GM04504 (cell line): ENCODE data around the gene FHIP1A.
A peak's percentile ranks its signal among the peaks of the same experiment; 100 is the strongest.
"Not testable (repeated sequence)": the region's sequence is repeated elsewhere in the genome, so short reads cannot be mapped to it uniquely, and the experiment has no call there.

ENCODE experiments used
- DNase-seq: peaks from one replicate; pipeline ENCODE4 v3.0.0-alpha.2; 2012; ENCODE audit warnings: low read depth

Gene FHIP1A

DNA sequence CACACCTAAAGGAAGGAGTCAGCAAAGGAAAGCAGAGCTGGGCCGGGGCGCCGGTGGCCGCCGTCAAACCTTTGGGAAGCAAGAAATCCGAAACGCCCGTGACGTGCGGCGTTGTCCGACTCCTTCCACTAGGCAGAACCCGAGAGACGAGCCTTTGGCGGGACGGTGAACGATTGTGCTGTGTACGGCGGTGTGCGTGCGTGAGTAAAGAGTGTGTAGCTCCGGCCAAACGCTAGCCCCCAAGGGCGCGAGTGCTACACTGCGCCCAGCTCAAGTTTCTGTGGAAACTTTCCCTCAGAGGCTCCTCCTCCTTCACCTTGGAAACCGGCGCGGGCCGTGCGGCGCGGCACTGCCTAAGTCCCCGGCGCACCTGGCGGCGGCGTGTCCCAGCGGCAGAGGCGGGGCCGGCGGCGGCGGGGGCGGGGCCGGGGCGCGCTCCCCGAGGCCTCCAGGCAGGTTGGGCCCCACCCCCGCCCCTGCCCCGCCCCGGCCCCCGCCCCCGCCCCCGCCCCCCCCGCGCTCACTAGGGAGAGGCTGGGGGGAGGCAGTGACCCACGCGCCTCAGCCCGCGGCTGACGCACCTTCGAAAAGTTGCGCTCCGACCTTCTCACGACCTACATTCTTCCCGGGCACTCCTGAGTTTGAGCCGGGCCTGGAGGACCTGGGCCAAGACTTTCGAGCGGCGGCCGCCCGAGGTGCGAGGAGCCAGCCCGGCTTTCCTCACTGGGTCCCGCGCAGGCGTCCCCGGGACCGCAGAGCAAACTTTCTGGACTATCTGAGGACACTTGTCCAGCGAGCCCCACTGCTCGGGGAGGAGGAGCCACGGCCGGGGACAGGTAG is at the start of gene FHIP1A:
Gene FHIP1A, plus strand, starts transcription at position 547 of the 840 bp plus-strand sequence. CDS start 157,084 bp downstream, outside the sequence.
- no peak for DNase-seq

- no peak for DNase-seq
Measured at GRCh38 chr4:151359576-151359975, 49.4 kb upstream of the FHIP1A start.

GRCh38 chr4:151361126-151361525 is 47.9 kb upstream of the FHIP1A start:
- DNase-seq = no peak

GRCh38 chr4:151361966-151362365 is 47.0 kb upstream of the FHIP1A start:
- no peak for DNase-seq

- peak; percentile 59 for DNase-seq
Measured at GRCh38 chr4:151362404-151363164, 46.4 kb upstream of the FHIP1A start.

GRCh38 chr4:151376540-151376939 is 32.4 kb upstream of the FHIP1A start:
- DNase-seq = no peak

- peak; percentile 19 for DNase-seq
Measured at GRCh38 chr4:151389311-151389710, 19.7 kb upstream of the FHIP1A start.

GRCh38 chr4:151389799-151390198 is 19.2 kb upstream of the FHIP1A start:
- not testable (repeated sequence) for DNase-seq

GRCh38 chr4:151395873-151396272 is 13.1 kb upstream of the FHIP1A start:
- DNase-seq = no peak

- no peak for DNase-seq
Measured at GRCh38 chr4:151400343-151400742, 8.6 kb upstream of the FHIP1A start.

DNA sequence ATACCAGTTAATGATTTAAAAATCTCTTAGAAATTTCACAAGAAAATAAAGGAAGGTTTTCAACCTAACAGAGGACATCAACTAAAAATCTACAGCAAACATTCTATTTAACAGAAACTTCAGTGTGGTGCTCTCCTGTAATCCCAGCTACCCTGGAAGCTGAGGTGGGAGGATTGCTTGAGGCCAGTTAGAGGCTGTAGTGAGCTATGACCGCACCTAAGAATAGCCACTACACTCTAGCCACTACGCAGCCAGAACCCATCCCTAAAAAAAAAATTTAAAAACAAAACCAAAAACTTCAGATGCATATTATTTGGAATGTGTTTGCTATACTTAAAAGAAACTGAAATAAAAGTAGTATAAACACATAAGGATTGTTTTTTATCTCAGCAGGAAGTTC is 7.2 kb upstream of the FHIP1A start:
- DNase-seq = no peak

GRCh38 chr4:151402145-151402865 is 6.7 kb upstream of the FHIP1A start:
- DNase-seq = no peak

DNA sequence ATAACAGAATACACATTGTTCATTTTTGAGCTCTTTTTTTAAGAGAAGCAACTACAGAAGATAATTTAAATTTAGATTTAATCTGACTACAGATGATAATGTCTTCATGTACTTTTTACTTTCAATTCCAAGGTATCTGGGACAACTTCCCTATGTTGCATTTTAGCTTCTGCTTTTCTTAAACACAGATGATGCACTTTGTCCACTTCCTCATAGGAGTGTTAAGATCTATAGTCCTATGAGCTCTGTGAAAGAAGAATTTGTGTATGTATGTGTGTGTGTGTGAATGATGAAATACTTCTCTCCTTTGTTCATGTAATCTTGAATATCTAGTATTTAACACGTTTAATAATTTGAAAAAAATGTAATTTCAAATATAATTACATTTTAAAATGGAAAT is 5.3 kb upstream of the FHIP1A start:
- DNase-seq = no peak

- DNase-seq = not testable (repeated sequence)
Measured at GRCh38 chr4:151404802-151405201, 4.2 kb upstream of the FHIP1A start.

DNA sequence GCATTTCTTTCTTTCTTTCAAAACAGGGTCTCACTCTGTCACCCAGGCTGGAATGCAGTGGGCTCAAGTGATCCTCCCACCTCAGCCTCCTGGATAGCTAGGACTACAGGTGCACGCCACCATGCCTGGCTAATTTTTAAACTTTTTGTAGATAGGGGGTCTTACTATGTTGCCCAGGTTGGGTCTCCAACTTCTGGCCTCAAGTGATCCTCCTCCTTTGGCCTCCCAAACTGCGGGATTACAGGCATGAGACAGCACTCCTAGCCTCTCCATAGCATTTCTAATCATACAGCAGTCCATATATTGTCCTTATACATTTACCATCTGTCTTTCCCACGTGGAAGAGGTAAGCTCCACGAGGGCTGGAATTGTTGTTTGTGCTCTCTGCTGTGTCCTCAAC is 2.0 kb upstream of the FHIP1A start:
- DNase-seq = no peak

GRCh38 chr4:151407466-151408379 is 1.3 kb upstream of the FHIP1A start:
- no peak for DNase-seq

- no peak for DNase-seq
Measured at GRCh38 chr4:151408380-151408629, 671 bp upstream of the FHIP1A start.

DNA sequence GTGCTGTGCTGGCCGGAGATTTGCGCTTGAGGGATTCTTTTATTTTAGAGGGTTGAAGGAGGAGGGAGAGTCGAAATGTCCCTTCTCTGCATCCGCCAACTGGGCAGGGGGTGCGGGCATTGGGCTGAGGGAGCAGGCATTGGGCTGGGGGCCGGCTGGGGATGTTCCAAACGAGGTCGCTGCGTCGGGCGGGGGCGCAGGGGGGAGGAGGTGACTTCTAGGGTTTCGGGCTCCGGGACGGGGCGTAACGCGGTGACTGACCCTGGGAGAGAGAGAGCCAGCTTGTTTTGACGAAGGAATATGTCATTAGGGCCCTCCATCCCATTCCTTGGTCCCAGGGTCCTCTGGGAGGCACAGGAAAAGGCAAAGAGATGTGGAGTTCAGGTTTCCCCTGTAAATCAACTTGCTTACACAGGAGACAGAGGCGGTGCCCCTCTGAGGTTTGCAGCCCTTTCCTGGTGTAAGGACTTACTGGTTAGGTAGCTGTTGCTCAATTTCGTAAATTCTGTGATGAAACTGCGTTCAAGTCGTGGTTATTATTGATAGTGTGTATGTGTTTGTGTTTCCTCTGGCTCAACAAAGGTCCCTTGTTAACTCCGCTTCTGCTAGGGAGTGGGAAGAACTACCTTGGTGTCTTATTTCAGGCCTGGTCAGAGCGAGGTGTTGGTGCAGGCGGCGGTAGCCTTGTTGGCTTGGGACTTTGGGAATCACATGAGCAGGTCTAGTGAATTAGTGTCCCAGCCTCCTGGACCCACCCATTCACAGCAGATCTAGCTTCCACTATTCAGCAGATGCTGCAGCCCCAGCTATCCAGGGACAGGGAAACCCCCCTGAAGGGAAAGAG is 716 bp downstream of the FHIP1A start:
- DNase-seq = no peak

DNA sequence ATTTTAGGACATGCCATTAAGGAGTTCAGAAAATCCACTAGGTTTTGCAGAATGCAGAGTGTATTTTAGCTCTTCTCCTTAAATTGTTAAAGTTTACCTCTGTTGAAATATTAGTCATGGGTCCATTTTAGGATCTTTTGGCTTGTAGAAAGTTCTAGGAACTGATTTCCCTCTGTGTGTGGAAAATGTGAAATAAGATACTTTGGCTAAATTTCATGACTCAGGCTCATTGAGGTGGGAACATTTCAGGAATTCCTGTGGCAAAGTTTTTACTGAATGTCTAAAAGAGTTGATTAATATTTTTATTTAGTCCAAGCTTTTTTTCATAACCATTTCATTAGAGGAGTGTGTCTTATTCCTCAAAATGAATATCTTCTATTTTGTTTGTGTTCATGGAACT is 7.0 kb downstream of the FHIP1A start:
- peak; percentile 34 for DNase-seq

DNA sequence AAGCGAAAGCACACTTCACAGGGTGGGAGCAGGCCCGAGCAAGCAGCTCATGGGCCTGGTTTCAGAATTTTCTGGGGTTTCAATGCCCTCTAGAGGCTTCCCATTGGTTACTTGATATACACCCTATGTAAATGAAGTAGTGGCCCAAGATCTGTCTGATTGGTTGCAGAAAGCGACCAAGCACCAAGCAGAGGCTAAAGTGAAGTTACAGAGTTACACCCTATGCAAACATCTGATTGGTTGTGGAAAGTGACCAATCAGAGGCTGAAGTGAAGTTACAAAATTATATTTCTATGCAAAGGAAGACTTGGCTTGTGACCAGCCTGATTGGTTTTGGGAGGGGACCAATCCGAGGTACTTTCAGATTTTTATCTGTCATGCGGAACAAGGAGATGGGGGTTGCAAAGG is 8.2 kb downstream of the FHIP1A start:
- no peak for DNase-seq
